ENCODE results near the gene PTBP3. TPM values are rescaled to one million over a fixed set of nuclear protein-coding genes. Genes with fewer than 3 reads are reported as not detected.
"Not testable (repeated sequence)": the region's sequence is repeated elsewhere in the genome, so short reads cannot be mapped to it uniquely, and the experiment has no call there.

Gene PTBP3
- polyA plus RNA-seq, 1 donor from 2014 or later = 36.1 TPM

- Histone ChIP-seq H3K9me2 (ENCODE audit: insufficient read depth, low read length) (no peaks in the 10 kb centered on the region), H2AFZ (ENCODE audit: low read depth, low read length) (no peak overlapping the region), H3F3A (ENCODE audit: insufficient read depth, low read length, poor library complexity, severe bottlenecking) (no peaks in the 10 kb centered on the region), H3K79me2 (replicated peaks; ENCODE audit: insufficient read depth, low read length) (no peaks in the 10 kb centered on the region), H3K27ac (ENCODE audit: low read length) (no peak overlapping the region), H3K9me3 (ENCODE audit: low read length) (no peaks in the 10 kb centered on the region), H3K36me3 (ENCODE audit: insufficient read depth, low read length) (no peaks in the 10 kb centered on the region), H3K9ac (ENCODE audit: low read length) (no peak overlapping the region), H3K27me3 (ENCODE audit: insufficient read depth, low read depth, low read length) (no peaks in the 10 kb centered on the region), H3K4me2 (ENCODE audit: low read length) (no peak overlapping the region), H4K20me1 (ENCODE audit: insufficient read depth) (no peaks in the 10 kb centered on the region), H3K4me3 (ENCODE audit: low read length) (no peak overlapping the region)
- TF ChIP-seq EP300 (conservative IDR thresholded peaks at IDR 0.05; ENCODE audit: poor library complexity, severe bottlenecking) (no peak), RAD21 (conservative IDR thresholded peaks at IDR 0.05) (no peak), SMC3 (conservative IDR thresholded peaks at IDR 0.05; ENCODE audit: poor library complexity) (no peak), POLR2AphosphoS5 (IDR thresholded peaks at IDR 0.05) (no peak), EZH2 (IDR thresholded peaks at IDR 0.05; ENCODE audit: borderline replicate concordance, insufficient read depth, low read length, poor library complexity, severe bottlenecking) (no peak), MXI1 (conservative IDR thresholded peaks at IDR 0.05; ENCODE audit: poor library complexity, severe bottlenecking) (no peak), TAF1 (IDR thresholded peaks at IDR 0.05; ENCODE audit: low read depth) (no peak), REST (IDR thresholded peaks at IDR 0.05; ENCODE audit: borderline replicate concordance) (no peak), CTCF (IDR thresholded peaks at IDR 0.05; ENCODE audit: poor library complexity, severe bottlenecking) (no peak)
These were observed 48.4 kb downstream of the PTBP3 start for GRCh38 chr9:112285056-112285455.

GRCh38 chr9:112283582-112284253, 49.7 kb downstream of the PTBP3 start:
- Histone ChIP-seq H3K4me2 (ENCODE audit: low read length) (no peak overlapping the region), H3K27ac (ENCODE audit: low read length) (no peak overlapping the region), H4K20me1 (ENCODE audit: insufficient read depth) (no peaks in the 10 kb centered on the region), H3K36me3 (ENCODE audit: insufficient read depth, low read length) (no peaks in the 10 kb centered on the region), H3F3A (ENCODE audit: insufficient read depth, low read length, poor library complexity, severe bottlenecking) (no peaks in the 10 kb centered on the region), H3K27me3 (ENCODE audit: insufficient read depth, low read depth, low read length) (no peaks in the 10 kb centered on the region), H3K9me2 (ENCODE audit: insufficient read depth, low read length) (no peaks in the 10 kb centered on the region), H2AFZ (ENCODE audit: low read depth, low read length) (no peak overlapping the region), H3K4me3 (ENCODE audit: low read length) (no peak overlapping the region), H3K9me3 (ENCODE audit: low read length) (no peaks in the 10 kb centered on the region), H3K79me2 (replicated peaks; ENCODE audit: insufficient read depth, low read length) (no peaks in the 10 kb centered on the region), H3K9ac (ENCODE audit: low read length) (no peak overlapping the region)
- TF ChIP-seq REST (IDR thresholded peaks at IDR 0.05; ENCODE audit: borderline replicate concordance) = no peak
- TF ChIP-seq EZH2 (IDR thresholded peaks at IDR 0.05; ENCODE audit: borderline replicate concordance, insufficient read depth, low read length, poor library complexity, severe bottlenecking) = no peak
- TF ChIP-seq TAF1 (IDR thresholded peaks at IDR 0.05; ENCODE audit: low read depth) = no peak
- TF ChIP-seq POLR2AphosphoS5 (IDR thresholded peaks at IDR 0.05) = no peak
- TF ChIP-seq RAD21 (conservative IDR thresholded peaks at IDR 0.05) = no peak
- no peak for TF ChIP-seq SMC3 (conservative IDR thresholded peaks at IDR 0.05; ENCODE audit: poor library complexity)
- no peak for TF ChIP-seq MXI1 (conservative IDR thresholded peaks at IDR 0.05; ENCODE audit: poor library complexity, severe bottlenecking)
- TF ChIP-seq EP300 (conservative IDR thresholded peaks at IDR 0.05; ENCODE audit: poor library complexity, severe bottlenecking) = no peak
- TF ChIP-seq CTCF (IDR thresholded peaks at IDR 0.05; ENCODE audit: poor library complexity, severe bottlenecking) = no peak

GRCh38 chr9:112282841-112283240, 50.6 kb downstream of the PTBP3 start:
- H3K27ac ChIP-seq (ENCODE audit: low read length); H3K4me3 ChIP-seq (ENCODE audit: low read length); H3K9me2 ChIP-seq (ENCODE audit: insufficient read depth, low read length); H3K36me3 ChIP-seq (ENCODE audit: insufficient read depth, low read length); H3K27me3 ChIP-seq (ENCODE audit: insufficient read depth, low read depth, low read length); H3K9ac ChIP-seq (ENCODE audit: low read length); H2AFZ ChIP-seq (ENCODE audit: low read depth, low read length); H3F3A ChIP-seq (ENCODE audit: insufficient read depth, low read length, poor library complexity, severe bottlenecking); H4K20me1 ChIP-seq (ENCODE audit: insufficient read depth); H3K4me2 ChIP-seq (ENCODE audit: low read length); H3K79me2 ChIP-seq (replicated peaks; ENCODE audit: insufficient read depth, low read length); H3K9me3 ChIP-seq (ENCODE audit: low read length): not testable (repeated sequence)

Measured in neural cell (in vitro differentiated cells).